ENCODE results near the gene XRCC6. TPM values are rescaled to one million over a fixed set of nuclear protein-coding genes. Genes with fewer than 3 reads are reported as not detected.
A peak's percentile ranks its signal among the peaks of the same experiment; 100 is the strongest.
"Not testable (repeated sequence)": the region's sequence is repeated elsewhere in the genome, so short reads cannot be mapped to it uniquely, and the experiment has no call there.

XRCC6 gene
- total RNA-seq, 1 donor from 2014 or later, result 143 TPM

GRCh38 chr22:41638748-41639147 is 17.7 kb downstream of the XRCC6 start:
- ATAC-seq (ENCODE audit: poor library complexity) (no peak), DNase-seq (no peak)
- intact Hi-C loops (cut with DNase I), result no loop called here

GRCh38 chr22:41641854-41642253 is 20.8 kb downstream of the XRCC6 start:
- ATAC-seq (ENCODE audit: poor library complexity), result no peak
- no peak for DNase-seq
- intact Hi-C loops (cut with DNase I), result no loop called here

- DNase-seq (no peak), ATAC-seq (ENCODE audit: poor library complexity) (no peak)
- intact Hi-C loops (cut with DNase I), result no loop called here
Observed at GRCh38 chr22:41642331-41643110, 21.4 kb downstream of the XRCC6 start.

- DNase-seq, result no peak
- no peak for ATAC-seq (ENCODE audit: poor library complexity)
- intact Hi-C loops (cut with DNase I), result no loop called here
Observed at GRCh38 chr22:41647771-41648170, 26.7 kb downstream of the XRCC6 start.

GRCh38 chr22:41648432-41648831 is 27.3 kb downstream of the XRCC6 start:
- intact Hi-C loops (cut with DNase I), result no loop called here
- no peak for ATAC-seq (ENCODE audit: poor library complexity)
- DNase-seq, result no peak

- no peak for ATAC-seq (ENCODE audit: poor library complexity)
- no peak for DNase-seq
- intact Hi-C loops (cut with DNase I), result no loop called here
Observed at GRCh38 chr22:41650229-41650628, 29.1 kb downstream of the XRCC6 start.

GRCh38 chr22:41650821-41651220 is 29.7 kb downstream of the XRCC6 start:
- intact Hi-C loops (cut with DNase I), result no loop called here
- ATAC-seq (ENCODE audit: poor library complexity) (no peak), DNase-seq (no peak)

- intact Hi-C loops (cut with DNase I), result no loop called here
- no peak for ATAC-seq (ENCODE audit: poor library complexity)
- DNase-seq, result no peak
Observed at GRCh38 chr22:41654322-41654721, 33.2 kb downstream of the XRCC6 start.

GRCh38 chr22:41656556-41656955 is 35.5 kb downstream of the XRCC6 start:
- no peak for DNase-seq
- intact Hi-C loops (cut with DNase I), result no loop called here
- no peak for ATAC-seq (ENCODE audit: poor library complexity)

GRCh38 chr22:41657709-41658108 is 36.6 kb downstream of the XRCC6 start:
- no peak for DNase-seq
- no peak for ATAC-seq (ENCODE audit: poor library complexity)
- intact Hi-C loops (cut with DNase I), result no loop called here

- ATAC-seq (ENCODE audit: poor library complexity) (no peak), DNase-seq (no peak)
- intact Hi-C loops (cut with DNase I), result no loop called here
Observed at GRCh38 chr22:41658869-41659268, 37.8 kb downstream of the XRCC6 start.

- ATAC-seq (ENCODE audit: poor library complexity), result peak; percentile 80
Observed at GRCh38 chr22:41659941-41660340, 38.8 kb downstream of the XRCC6 start.

GRCh38 chr22:41660416-41660815 is 39.3 kb downstream of the XRCC6 start:
- intact Hi-C loops (cut with DNase I), result no loop called here
- DNase-seq (peak; percentile 48), ATAC-seq (ENCODE audit: poor library complexity) (peak; percentile 87)

More at GRCh38 chr22:41659941-41660340, 38.8 kb downstream of the XRCC6 start:
- peak; percentile 51 for DNase-seq
- intact Hi-C loops (cut with DNase I), result no loop called here

GRCh38 chr22:41661088-41661487 is 40.0 kb downstream of the XRCC6 start:
- DNase-seq (no peak), ATAC-seq (ENCODE audit: poor library complexity) (no peak)
- intact Hi-C loops (cut with DNase I), result no loop called here

- DNase-seq (no peak), ATAC-seq (ENCODE audit: poor library complexity) (no peak)
- intact Hi-C loops (cut with DNase I), result no loop called here
Observed at GRCh38 chr22:41661713-41662112, 40.6 kb downstream of the XRCC6 start.

- ATAC-seq (ENCODE audit: poor library complexity); DNase-seq; intact Hi-C loops (cut with DNase I): not testable (repeated sequence)
Observed at GRCh38 chr22:41663594-41663993, 42.5 kb downstream of the XRCC6 start.

- intact Hi-C loops (cut with DNase I), result no loop called here
- no peak for ATAC-seq (ENCODE audit: poor library complexity)
Observed at GRCh38 chr22:41664490-41664889, 43.4 kb downstream of the XRCC6 start.

GRCh38 chr22:41664951-41665350 is 43.9 kb downstream of the XRCC6 start:
- ATAC-seq (ENCODE audit: poor library complexity), result no peak
- no peak for DNase-seq
- intact Hi-C loops (cut with DNase I), result no loop called here

More at GRCh38 chr22:41664490-41664889, 43.4 kb downstream of the XRCC6 start:
- DNase-seq, result no peak

GRCh38 chr22:41668971-41669911 is 48.1 kb downstream of the XRCC6 start:
- ATAC-seq (ENCODE audit: poor library complexity) (no peak), DNase-seq (peak; percentile 27)
- intact Hi-C loops (cut with DNase I), result no loop called here

GRCh38 chr22:41672096-41672495 is 51.0 kb downstream of the XRCC6 start:
- peak; percentile 14 for DNase-seq
- ATAC-seq (ENCODE audit: poor library complexity); intact Hi-C loops (cut with DNase I): not testable (repeated sequence)
